A549 treated with ZK216348 at 1 μM for 4 hours (cell line): ENCODE data around the gene SFXN1. TPM values are rescaled to one million over a fixed set of nuclear protein-coding genes. Genes with fewer than 3 reads are reported as not detected.

Source experiments
- total RNA-seq: library from RNA; stranded (reverse); fragments of 200-300 nt; extraction: Qiagen RNA extraction; gene quantifications from 5 replicates; pipeline ENCODE4 v1.2.3, GENCODE V29; 2022; ENCODE audit warnings: low read depth

Gene SFXN1, protein sequence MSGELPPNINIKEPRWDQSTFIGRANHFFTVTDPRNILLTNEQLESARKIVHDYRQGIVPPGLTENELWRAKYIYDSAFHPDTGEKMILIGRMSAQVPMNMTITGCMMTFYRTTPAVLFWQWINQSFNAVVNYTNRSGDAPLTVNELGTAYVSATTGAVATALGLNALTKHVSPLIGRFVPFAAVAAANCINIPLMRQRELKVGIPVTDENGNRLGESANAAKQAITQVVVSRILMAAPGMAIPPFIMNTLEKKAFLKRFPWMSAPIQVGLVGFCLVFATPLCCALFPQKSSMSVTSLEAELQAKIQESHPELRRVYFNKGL
- 81.9 to 96.7 TPM (median 84.6 TPM) in 5 replicates for total RNA-seq

DNA sequence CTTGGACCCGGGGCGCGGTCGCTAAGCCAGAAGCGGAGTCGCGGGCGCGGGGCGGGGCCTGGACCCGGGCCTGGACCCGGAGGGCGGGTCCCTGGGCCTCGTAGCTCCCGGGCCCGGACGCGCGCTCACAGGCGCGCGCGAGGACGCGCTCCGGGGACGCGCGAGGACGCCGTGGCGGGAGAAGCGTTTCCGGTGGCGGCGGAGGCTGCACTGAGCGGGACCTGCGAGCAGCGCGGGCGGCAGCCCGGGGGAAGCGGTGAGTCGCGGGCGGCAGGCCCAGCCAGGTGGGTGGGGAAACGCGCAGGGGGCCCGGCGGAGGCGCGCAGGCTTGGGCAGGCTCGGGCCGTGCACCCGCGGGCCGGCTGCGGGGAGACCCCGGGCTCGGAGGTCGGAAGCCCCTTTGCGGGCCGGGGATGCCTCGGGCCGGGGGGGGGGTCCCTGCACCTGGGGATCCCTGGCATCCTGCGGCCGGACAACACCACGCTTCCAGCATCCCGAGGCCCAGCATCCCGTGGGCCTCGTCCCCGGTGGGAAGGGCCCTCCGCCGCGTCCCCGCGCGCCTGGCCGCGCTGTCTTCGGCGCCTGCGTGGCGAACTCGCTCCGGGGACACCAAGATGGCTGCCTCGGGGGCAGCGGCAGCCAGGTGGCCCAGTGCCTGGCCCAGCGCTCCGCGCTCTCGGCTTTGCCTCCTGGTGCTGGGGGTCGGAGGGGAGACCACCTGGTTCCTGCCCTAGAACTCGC lies at the start of gene SFXN1:
SFXN1 (plus strand) TSS at position 177 of the 741 bp plus-strand sequence. CDS start 13,544 bp downstream, outside the sequence.

DNA sequence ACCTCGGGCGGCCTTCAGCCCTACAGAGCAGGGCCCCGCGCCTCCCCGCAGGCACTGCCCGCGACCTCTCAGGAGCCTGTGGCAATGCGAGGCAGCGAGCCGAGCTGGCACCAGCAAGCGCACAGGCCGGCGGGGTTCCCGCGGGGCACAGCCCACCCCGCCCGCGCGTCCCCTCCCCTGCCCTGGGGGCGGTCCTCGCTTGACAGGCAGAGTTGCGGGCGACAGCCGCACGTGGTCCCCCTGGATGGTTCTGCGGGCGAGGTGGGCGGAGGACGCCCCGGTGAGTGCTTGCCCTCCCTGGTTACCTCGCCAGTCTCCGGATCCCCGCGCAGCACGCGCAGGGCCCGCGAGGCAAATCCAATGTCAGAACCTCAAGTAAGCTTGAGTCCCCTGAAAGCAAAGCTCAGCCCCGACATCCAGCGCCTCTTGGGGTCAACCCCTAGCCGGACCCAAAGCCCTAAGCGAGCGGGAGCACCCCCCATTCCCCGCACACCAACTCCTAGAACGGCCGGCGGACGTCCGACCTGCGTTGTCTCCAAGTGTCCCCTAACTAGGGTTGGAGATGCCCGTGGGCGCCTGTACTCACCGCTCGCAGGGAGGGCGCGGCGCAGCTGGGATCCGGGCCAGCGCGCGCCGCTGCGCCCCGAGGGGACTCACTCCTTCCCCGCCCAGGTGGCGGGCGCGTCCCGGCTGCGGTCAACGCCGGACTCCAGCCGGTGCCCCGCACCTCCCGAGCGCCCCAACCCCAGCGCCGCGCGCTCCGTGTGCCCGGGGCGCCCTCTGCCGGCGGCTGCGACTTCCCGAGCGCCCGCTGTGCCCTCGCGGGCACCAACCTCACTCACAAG lies 34.1 kb upstream of the SFXN1 start, which contains the start of gene DRD1:
DRD1 (minus strand) TSS at position 123 of the 845 bp plus-strand sequence. CDS start 1,083 bp downstream, outside the sequence.

Other genes starting within 250 kb of the SFXN1 start
- gene DRD1, start 34.4 kb upstream of the SFXN1 start, total RNA-seq, result 0.09 to 0.59 TPM (median 0.24 TPM) in 5 replicates
- gene HRH2, start 179.5 kb downstream of the SFXN1 start, total RNA-seq, result 0.46 to 0.73 TPM (median 0.51 TPM) in 5 replicates